HG02870 (cell line): Measurements from ENCODE around the gene ZNF516.

Source experiments
- ATAC-seq: cut with Tn5 transposase; IDR thresholded peaks from one replicate; pipeline ENCODE4 v1.9.1; 2021; ENCODE audit warnings: mild to moderate bottlenecking, moderate library complexity; ENCODE audit not compliant: unreplicated experiment

ZNF516 gene

GRCh38 chr18:76471593-76471992 lies 23.4 kb downstream of the ZNF516 start:
- no peak for ATAC-seq

GRCh38 chr18:76468345-76469304 lies 26.4 kb downstream of the ZNF516 start:
- ATAC-seq = no peak

- no peak for ATAC-seq
These were observed 27.5 kb downstream of the ZNF516 start for GRCh38 chr18:76467371-76468190.

- ATAC-seq = no peak
These were observed 28.5 kb downstream of the ZNF516 start for GRCh38 chr18:76466410-76466991.

GRCh38 chr18:76465630-76466409 lies 29.2 kb downstream of the ZNF516 start:
- no peak for ATAC-seq

- ATAC-seq = no peak
These were observed 30.5 kb downstream of the ZNF516 start for GRCh38 chr18:76464281-76465259.

GRCh38 chr18:76463872-76464271 lies 31.2 kb downstream of the ZNF516 start:
- no peak for ATAC-seq

GRCh38 chr18:76463358-76463757 lies 31.7 kb downstream of the ZNF516 start:
- no peak for ATAC-seq

- no peak for ATAC-seq
These were observed 32.7 kb downstream of the ZNF516 start for GRCh38 chr18:76462326-76462694.

GRCh38 chr18:76461692-76462325 lies 33.2 kb downstream of the ZNF516 start:
- no peak for ATAC-seq

- ATAC-seq = no peak
These were observed 33.9 kb downstream of the ZNF516 start for GRCh38 chr18:76461148-76461547.

- no peak for ATAC-seq
These were observed 34.6 kb downstream of the ZNF516 start for GRCh38 chr18:76460482-76460881.

- no peak for ATAC-seq
These were observed 35.2 kb downstream of the ZNF516 start for GRCh38 chr18:76459687-76460350.

GRCh38 chr18:76459312-76459686 lies 35.7 kb downstream of the ZNF516 start:
- no peak for ATAC-seq

- no peak for ATAC-seq
These were observed 36.3 kb downstream of the ZNF516 start for GRCh38 chr18:76458522-76459311.

GRCh38 chr18:76457957-76458356 lies 37.1 kb downstream of the ZNF516 start:
- ATAC-seq = no peak

- no peak for ATAC-seq
These were observed 37.6 kb downstream of the ZNF516 start for GRCh38 chr18:76457475-76457874.

GRCh38 chr18:76456823-76457222 lies 38.2 kb downstream of the ZNF516 start:
- no peak for ATAC-seq
